ENCODE measurements around the gene MAP3K20.

DNA sequence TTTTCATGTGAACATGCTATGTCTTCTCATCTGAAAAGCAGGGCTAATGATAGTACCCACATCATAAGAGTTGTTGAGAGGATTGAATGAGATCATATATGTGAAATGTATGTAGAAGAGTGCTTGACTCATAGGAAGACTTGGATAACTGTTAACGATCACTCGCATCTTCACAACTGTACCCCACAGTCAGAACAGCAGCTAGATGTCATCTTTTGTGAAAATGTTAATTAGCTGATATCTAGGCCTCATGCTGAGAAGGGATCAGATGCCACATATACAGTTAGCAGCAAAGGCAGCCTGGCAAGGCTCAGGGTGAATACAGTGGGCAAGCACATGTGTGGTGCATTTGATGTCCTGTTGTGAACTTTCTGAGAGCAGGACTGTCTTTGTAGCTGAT is 24.2 kb downstream of the MAP3K20 start:
- no peak for TF ChIP-seq TAF1 (IDR thresholded peaks at IDR 0.05; ENCODE audit: borderline replicate concordance, insufficient read depth, low read length)
- no peak for TF ChIP-seq POLR2AphosphoS5 (IDR thresholded peaks at IDR 0.05; ENCODE audit: low read depth, low read length)
- TF ChIP-seq, protein P1, sequence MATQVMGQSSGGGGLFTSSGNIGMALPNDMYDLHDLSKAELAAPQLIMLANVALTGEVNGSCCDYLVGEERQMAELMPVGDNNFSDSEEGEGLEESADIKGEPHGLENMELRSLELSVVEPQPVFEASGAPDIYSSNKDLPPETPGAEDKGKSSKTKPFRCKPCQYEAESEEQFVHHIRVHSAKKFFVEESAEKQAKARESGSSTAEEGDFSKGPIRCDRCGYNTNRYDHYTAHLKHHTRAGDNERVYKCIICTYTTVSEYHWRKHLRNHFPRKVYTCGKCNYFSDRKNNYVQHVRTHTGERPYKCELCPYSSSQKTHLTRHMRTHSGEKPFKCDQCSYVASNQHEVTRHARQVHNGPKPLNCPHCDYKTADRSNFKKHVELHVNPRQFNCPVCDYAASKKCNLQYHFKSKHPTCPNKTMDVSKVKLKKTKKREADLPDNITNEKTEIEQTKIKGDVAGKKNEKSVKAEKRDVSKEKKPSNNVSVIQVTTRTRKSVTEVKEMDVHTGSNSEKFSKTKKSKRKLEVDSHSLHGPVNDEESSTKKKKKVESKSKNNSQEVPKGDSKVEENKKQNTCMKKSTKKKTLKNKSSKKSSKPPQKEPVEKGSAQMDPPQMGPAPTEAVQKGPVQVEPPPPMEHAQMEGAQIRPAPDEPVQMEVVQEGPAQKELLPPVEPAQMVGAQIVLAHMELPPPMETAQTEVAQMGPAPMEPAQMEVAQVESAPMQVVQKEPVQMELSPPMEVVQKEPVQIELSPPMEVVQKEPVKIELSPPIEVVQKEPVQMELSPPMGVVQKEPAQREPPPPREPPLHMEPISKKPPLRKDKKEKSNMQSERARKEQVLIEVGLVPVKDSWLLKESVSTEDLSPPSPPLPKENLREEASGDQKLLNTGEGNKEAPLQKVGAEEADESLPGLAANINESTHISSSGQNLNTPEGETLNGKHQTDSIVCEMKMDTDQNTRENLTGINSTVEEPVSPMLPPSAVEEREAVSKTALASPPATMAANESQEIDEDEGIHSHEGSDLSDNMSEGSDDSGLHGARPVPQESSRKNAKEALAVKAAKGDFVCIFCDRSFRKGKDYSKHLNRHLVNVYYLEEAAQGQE (IDR thresholded peaks at IDR 0.05; ENCODE audit: insufficient read depth in 1 of 2, low read depth in 2 of 2, low read length in 2 of 2): no peak
- TF ChIP-seq FOXP2 (optimal IDR thresholded peaks at IDR 0.05; ENCODE audit: borderline replicate concordance, extremely low read depth, extremely low read length, insufficient read depth): no peak
- no peak for TF ChIP-seq SIN3A (IDR thresholded peaks at IDR 0.05; ENCODE audit: borderline replicate concordance, insufficient read depth, low read length)

All from PFSK-1 (cell line).